Liver (tissue), 3 donors: Measurements from ENCODE around the gene ZNF133.

Experiments
- FOXA1 ChIP-seq: IDR thresholded peaks from 2 replicates; pipeline ENCODE4 v1.6.1; 2016; ENCODE audit warnings: antibody characterized with exemption
- MAX ChIP-seq: IDR thresholded peaks from 2 replicates; pipeline ENCODE4 v1.6.1; 2016; ENCODE audit warnings: antibody characterized with exemption
- NR2F2 ChIP-seq: IDR thresholded peaks from 2 replicates; pipeline ENCODE4 v1.6.1; 2016; ENCODE audit warnings: antibody characterized with exemption
- RAD21 ChIP-seq, 2 donors: IDR thresholded peaks; 2 replicates each; pipeline ENCODE4 v1.6.1; 2016; ENCODE audit warnings: antibody characterized with exemption in 2 of 2, mild to moderate bottlenecking in 2 of 2
- REST ChIP-seq: IDR thresholded peaks from 2 replicates; pipeline ENCODE4 v1.6.1; 2016; ENCODE audit warnings: antibody characterized with exemption, mild to moderate bottlenecking
- SP1 ChIP-seq: IDR thresholded peaks from 2 replicates; pipeline ENCODE4 v1.6.1; 2018; ENCODE audit warnings: antibody characterized with exemption, mild to moderate bottlenecking
- YY1 ChIP-seq: IDR thresholded peaks from 2 replicates; pipeline ENCODE4 v1.6.1; 2016; ENCODE audit warnings: antibody characterized with exemption, mild to moderate bottlenecking
- TF ChIP-seq, protein P1 (sequence below): fragments of 150-350 bp; IDR thresholded peaks from 2 replicates; pipeline ENCODE4 v1.5.1; 2017; ENCODE audit warnings: improper control_type of control experiment, low read depth, low read length; ENCODE audit not compliant: missing input control
- donor health status: healthy.
- donor health status: healthy.

DNA sequence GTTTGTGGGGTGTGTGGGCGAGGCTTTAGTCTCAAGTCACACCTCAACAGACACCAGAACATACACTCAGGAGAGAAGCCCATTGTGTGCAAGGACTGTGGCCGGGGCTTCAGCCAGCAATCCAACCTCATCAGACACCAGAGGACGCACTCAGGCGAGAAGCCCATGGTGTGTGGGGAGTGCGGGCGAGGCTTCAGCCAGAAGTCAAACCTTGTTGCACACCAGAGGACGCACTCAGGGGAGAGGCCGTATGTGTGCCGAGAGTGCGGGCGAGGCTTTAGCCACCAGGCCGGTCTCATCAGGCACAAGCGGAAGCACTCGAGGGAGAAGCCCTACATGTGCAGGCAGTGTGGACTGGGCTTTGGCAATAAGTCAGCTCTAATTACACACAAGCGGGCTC lies 27.8 kb downstream of the ZNF133 start:
- no peak for TF ChIP-seq YY1
- no peak for TF ChIP-seq FOXA1
- TF ChIP-seq, protein P1, sequence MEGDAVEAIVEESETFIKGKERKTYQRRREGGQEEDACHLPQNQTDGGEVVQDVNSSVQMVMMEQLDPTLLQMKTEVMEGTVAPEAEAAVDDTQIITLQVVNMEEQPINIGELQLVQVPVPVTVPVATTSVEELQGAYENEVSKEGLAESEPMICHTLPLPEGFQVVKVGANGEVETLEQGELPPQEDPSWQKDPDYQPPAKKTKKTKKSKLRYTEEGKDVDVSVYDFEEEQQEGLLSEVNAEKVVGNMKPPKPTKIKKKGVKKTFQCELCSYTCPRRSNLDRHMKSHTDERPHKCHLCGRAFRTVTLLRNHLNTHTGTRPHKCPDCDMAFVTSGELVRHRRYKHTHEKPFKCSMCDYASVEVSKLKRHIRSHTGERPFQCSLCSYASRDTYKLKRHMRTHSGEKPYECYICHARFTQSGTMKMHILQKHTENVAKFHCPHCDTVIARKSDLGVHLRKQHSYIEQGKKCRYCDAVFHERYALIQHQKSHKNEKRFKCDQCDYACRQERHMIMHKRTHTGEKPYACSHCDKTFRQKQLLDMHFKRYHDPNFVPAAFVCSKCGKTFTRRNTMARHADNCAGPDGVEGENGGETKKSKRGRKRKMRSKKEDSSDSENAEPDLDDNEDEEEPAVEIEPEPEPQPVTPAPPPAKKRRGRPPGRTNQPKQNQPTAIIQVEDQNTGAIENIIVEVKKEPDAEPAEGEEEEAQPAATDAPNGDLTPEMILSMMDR: no peak
- TF ChIP-seq MAX: no peak
- no peak for TF ChIP-seq SP1
- TF ChIP-seq NR2F2: no peak
- no peak for TF ChIP-seq RAD21 (IDR thresholded peaks at IDR 0.05)
- no peak for TF ChIP-seq REST
